Measurements from ENCODE around the gene CEP72. TPM values are rescaled to one million over a fixed set of nuclear protein-coding genes. Genes with fewer than 3 reads are reported as not detected.

CEP72 gene
- total and polyA plus RNA-seq, 2 donors (not counting 1 experiment from before 2014, with no cell fraction given), result 7.7 to 32.9 TPM

- TF ChIP-seq EZH2 (IDR thresholded peaks at IDR 0.05; ENCODE audit: borderline replicate concordance, insufficient read depth, low read depth, low read length, poor library complexity, severe bottlenecking) (no peak), CTCF (IDR thresholded peaks at IDR 0.05) (peak; percentile 82)
Observed at GRCh38 chr5:671459-672328, 59.6 kb downstream of the CEP72 start.

More at GRCh38 chr5:671459-672328, 59.6 kb downstream of the CEP72 start:
- Mint-ChIP-seq H3K9me3 (ENCODE audit: insufficient read depth) (no peaks in the 10 kb centered on the region), H3K4me3 (no peak overlapping the region), H3K27ac (no peak overlapping the region), H3K27me3 (peaks cover 5% of the 10 kb centered on the region), H3K4me1 (peaks cover 12% of the 10 kb centered on the region)
- peaks cover 0 to 12% (median 0%) of the 10 kb centered on the region in 3 donors for H3K9me3 ChIP-seq (ENCODE audit: control extremely low read depth in 1 of 3, control insufficient read depth in 2 of 3, insufficient read depth in 1 of 3, low read length in 2 of 3)
- ATAC-seq (ENCODE audit: low read depth) (peak; percentile 79), DNase-seq (peak; percentile 69)
- H3K4me2 ChIP-seq (replicated peaks; ENCODE audit: low read depth, low read length, poor library complexity, severe bottlenecking), result peak overlapping the region; percentile 39
- no peak overlapping the region for H2AFZ ChIP-seq (ENCODE audit: insufficient read depth, low read depth, low read length, poor library complexity, severe bottlenecking)
- CTCF ChIA-PET, result interaction anchor here (1.5 to 5.3 kb wide), 2 partner anchors 231 to 234 kb away, joined by 6 to 63 read pairs; no protein-coding TSS in a partner anchor
- no peak overlapping the region for H3K9ac ChIP-seq (ENCODE audit: low read length)
- peaks cover 22 to 23% of the 10 kb centered on the region in 2 donors for H3K4me1 ChIP-seq (ENCODE audit: control insufficient read depth in 2 of 2, insufficient read depth in 2 of 2, low read length in 2 of 2)
- intact Hi-C loops (cut with micrococcal nuclease), result loop anchor here (2.0 kb wide), 1 partner anchor 231 kb away; no protein-coding TSS in a partner anchor
- peaks cover 0 to 40% (median 5%) of the 10 kb centered on the region in 4 experiments for H3K27me3 ChIP-seq (replicated peaks in 1 of 4; ENCODE audit: control extremely low read depth in 1 of 4, control insufficient read depth in 3 of 4, insufficient read depth in 4 of 4, low read length in 3 of 4)
- H3K27ac ChIP-seq (ENCODE audit: low read length in 2 of 2), result no peak overlapping the region
- POLR2A ChIA-PET, result no interaction called here
- no peak overlapping the region for H3K4me3 ChIP-seq (ENCODE audit: control extremely low read depth in 1 of 5, extremely low read depth in 1 of 5, insufficient read depth in 1 of 5, low read depth in 2 of 5, low read length in 4 of 5)
- H4K20me1 ChIP-seq (ENCODE audit: control insufficient read depth, insufficient read depth, low read length, poor library complexity, severe bottlenecking), result no peaks in the 10 kb centered on the region
- 41% methylated on average over 25 of the region's 27 CpGs for WGBS (ENCODE audit: insufficient coverage)
- no peaks in the 10 kb centered on the region for H3K79me2 ChIP-seq (ENCODE audit: control insufficient read depth, insufficient read depth, low read length)
- H3K36me3 ChIP-seq (replicated peaks in 1 of 2; ENCODE audit: control extremely low read depth in 1 of 2, control insufficient read depth in 1 of 2, extremely low read depth in 1 of 2, insufficient read depth in 2 of 2, low read length in 1 of 2), result no peaks in the 10 kb centered on the region

Measured in B cell (primary cell).